ENCODE results near the gene NAA20. TPM values are rescaled to one million over a fixed set of nuclear protein-coding genes. Genes with fewer than 3 reads are reported as not detected.

The NAA20 gene
- total and polyA plus RNA-seq, 2 of the 13 experiments (the other 11 are each of a cell fraction or from before 2014, with no cell fraction given) = 81.9 to 82.8 TPM

GRCh38 chr20:20009784-20010253, 7.3 kb upstream of the NAA20 start (continued):
- TF ChIP-seq SNRNP70 (IDR thresholded peaks at IDR 0.05; ENCODE audit: low read depth, low read length) = no peak
- no peak for TF ChIP-seq ZNF576 (CRISPR knock-in tag; IDR thresholded peaks at IDR 0.05)
- TF ChIP-seq ZNF644 (CRISPR knock-in tag; IDR thresholded peaks at IDR 0.05; ENCODE audit: low read depth) = no peak
- TF ChIP-seq KIAA2018 (CRISPR knock-in tag; IDR thresholded peaks at IDR 0.05; ENCODE audit: borderline replicate concordance) = no peak
- TF ChIP-seq RFX3 (CRISPR knock-in tag; IDR thresholded peaks at IDR 0.05) = no peak
- no peak for TF ChIP-seq NFATC3 (CRISPR knock-in tag; IDR thresholded peaks at IDR 0.05)
- no peak for TF ChIP-seq ZNF597 (CRISPR knock-in tag; IDR thresholded peaks at IDR 0.05)
- no peak for TF ChIP-seq PRPF4 (IDR thresholded peaks at IDR 0.05; ENCODE audit: low read depth, low read length, poor library complexity, severe bottlenecking)
- no peak for TF ChIP-seq NKX3-1 (CRISPR knock-in tag; IDR thresholded peaks at IDR 0.05)
- TF ChIP-seq ZNF891 (CRISPR knock-in tag; IDR thresholded peaks at IDR 0.05) = no peak
- TF ChIP-seq ZUFSP (CRISPR knock-in tag; IDR thresholded peaks at IDR 0.05; ENCODE audit: borderline replicate concordance) = no peak
- no peak for TF ChIP-seq GLMP (CRISPR knock-in tag; IDR thresholded peaks at IDR 0.05; ENCODE audit: borderline replicate concordance)
- 0 out of 2 replicates have a peak, but pooled peaks have one; percentile 28 for TF ChIP-seq ZNF574 (CRISPR knock-in tag; IDR thresholded peaks at IDR 0.05)
- no peak for TF ChIP-seq MYC (CRISPR knock-in tag; IDR thresholded peaks at IDR 0.05; ENCODE audit: borderline replicate concordance)
